ENCODE data around the gene PDZRN4. TPM values are rescaled to one million over a fixed set of nuclear protein-coding genes. Genes with fewer than 3 reads are reported as not detected.

PDZRN4 gene
- total and polyA plus RNA-seq, 10 donors, result 0.07 to 0.77 (median 0.29) TPM; not detected in 2

DNA sequence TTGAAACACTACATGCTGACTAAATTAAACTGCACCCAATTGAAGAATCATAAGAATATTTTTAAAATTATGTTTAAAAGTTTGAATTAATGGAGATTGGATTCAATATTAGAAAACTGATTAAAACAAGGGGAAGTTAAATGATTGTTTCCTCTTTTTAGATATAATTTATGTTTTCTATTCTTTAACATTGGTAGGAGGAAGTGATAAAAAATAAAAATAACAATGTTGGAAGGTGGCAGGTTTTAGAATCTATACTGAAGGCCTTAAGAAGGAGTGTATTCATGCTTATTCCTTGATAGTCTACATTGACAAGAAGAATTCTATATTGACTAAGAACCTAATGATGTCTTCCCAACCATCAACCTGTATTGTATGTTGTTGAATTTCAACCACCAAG lies 168.1 kb downstream of the PDZRN4 start:
- H3K27ac ChIP-seq, result no peak overlapping the region
- TF ChIP-seq POLR2A (IDR thresholded peaks at IDR 0.05) (no peak), POLR2AphosphoS5 (IDR thresholded peaks at IDR 0.05) (no peak)
- TF ChIP-seq, protein P1, sequence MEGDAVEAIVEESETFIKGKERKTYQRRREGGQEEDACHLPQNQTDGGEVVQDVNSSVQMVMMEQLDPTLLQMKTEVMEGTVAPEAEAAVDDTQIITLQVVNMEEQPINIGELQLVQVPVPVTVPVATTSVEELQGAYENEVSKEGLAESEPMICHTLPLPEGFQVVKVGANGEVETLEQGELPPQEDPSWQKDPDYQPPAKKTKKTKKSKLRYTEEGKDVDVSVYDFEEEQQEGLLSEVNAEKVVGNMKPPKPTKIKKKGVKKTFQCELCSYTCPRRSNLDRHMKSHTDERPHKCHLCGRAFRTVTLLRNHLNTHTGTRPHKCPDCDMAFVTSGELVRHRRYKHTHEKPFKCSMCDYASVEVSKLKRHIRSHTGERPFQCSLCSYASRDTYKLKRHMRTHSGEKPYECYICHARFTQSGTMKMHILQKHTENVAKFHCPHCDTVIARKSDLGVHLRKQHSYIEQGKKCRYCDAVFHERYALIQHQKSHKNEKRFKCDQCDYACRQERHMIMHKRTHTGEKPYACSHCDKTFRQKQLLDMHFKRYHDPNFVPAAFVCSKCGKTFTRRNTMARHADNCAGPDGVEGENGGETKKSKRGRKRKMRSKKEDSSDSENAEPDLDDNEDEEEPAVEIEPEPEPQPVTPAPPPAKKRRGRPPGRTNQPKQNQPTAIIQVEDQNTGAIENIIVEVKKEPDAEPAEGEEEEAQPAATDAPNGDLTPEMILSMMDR (IDR thresholded peaks at IDR 0.05 in 8 of 11, conservative IDR thresholded peaks at IDR 0.05 in 3 of 11), result no peak

DNA sequence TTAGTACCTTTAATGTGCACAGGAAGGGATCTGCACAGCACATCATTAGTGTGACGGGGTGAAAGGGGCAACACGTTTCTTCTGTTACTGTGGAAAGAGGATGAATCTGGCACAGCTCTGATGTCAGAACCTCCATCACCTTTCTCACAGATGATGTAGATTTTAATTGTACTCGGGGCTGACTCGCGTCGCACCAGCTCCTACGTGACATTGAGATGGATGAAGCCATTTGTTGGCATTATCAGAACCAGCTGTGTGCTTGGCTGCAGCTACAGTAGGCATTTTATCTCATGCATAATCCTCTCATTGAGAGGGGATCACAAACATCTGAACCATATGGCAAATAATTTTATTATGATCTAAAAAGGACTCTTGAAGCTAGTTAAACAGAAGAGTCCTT lies 173.6 kb downstream of the PDZRN4 start:
- no peaks in the 10 kb centered on the region for H3K36me3 ChIP-seq
- no peak overlapping the region for H3K4me3 ChIP-seq
- TF ChIP-seq POLR2A (IDR thresholded peaks at IDR 0.05) (no peak), POLR2AphosphoS5 (IDR thresholded peaks at IDR 0.05) (no peak)
- TF ChIP-seq, protein P1 (IDR thresholded peaks at IDR 0.05 in 8 of 11, conservative IDR thresholded peaks at IDR 0.05 in 3 of 11), result no peak
- H3K4me1 ChIP-seq, result no peaks in the 10 kb centered on the region
- WGBS, 5 donors, result 75 to 88% (median 87%) methylated on average over 7 of the region's 7 CpGs
- no peaks in the 10 kb centered on the region for H3K9me3 ChIP-seq
- no peak overlapping the region for H3K27ac ChIP-seq
- DNase-seq, result no peak
- no peaks in the 10 kb centered on the region for H3K27me3 ChIP-seq (replicated peaks in 1 of 7)
- intact Hi-C loops (cut with DNase I; ENCODE audit: low total_unique reads), result no loop called here

More for the DNA sequence above, 168.1 kb downstream of the PDZRN4 start:
- Histone ChIP-seq H3K36me3 (no peaks in the 10 kb centered on the region), H3K4me3 (no peak overlapping the region), H3K9me3 (peaks cover 0 to 9% (median 6%) of the 10 kb centered on the region in 8 donors), H3K4me1 (no peaks in the 10 kb centered on the region), H3K27me3 (replicated peaks in 1 of 7) (no peaks in the 10 kb centered on the region)
- DNase-seq, result no peak
- intact Hi-C loops (cut with DNase I; ENCODE audit: low total_unique reads), result no loop called here

DNA sequence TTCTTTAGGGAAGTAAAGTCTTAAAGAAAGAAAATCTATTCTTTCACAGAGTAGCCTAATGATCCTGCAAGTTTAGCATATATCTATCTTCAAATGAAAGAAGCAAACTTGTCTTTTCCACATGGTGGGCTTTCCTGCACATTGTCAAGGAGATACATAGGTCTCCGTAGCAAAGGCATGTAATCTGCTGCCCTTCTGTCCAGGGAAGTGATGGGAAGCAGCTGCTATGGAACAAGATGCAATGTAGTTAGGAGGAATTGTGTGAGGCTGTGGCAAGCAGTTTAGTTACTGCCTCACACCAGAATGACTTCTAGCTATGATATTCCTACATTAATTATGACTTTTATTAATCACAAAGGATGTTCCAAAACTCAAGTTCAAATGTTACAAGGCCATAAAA lies 174.4 kb downstream of the PDZRN4 start:
- Histone ChIP-seq H3K4me1 (no peaks in the 10 kb centered on the region), H3K27me3 (replicated peaks in 1 of 7) (no peaks in the 10 kb centered on the region), H3K27ac (no peak overlapping the region), H3K9me3 (peaks cover 0 to under 1% (median 0%) of the 10 kb centered on the region in 8 donors), H3K36me3 (no peaks in the 10 kb centered on the region), H3K4me3 (no peak overlapping the region)
- TF ChIP-seq, protein P1 (IDR thresholded peaks at IDR 0.05 in 8 of 11, conservative IDR thresholded peaks at IDR 0.05 in 3 of 11), result no peak
- TF ChIP-seq POLR2A (IDR thresholded peaks at IDR 0.05) (no peak), POLR2AphosphoS5 (IDR thresholded peaks at IDR 0.05) (no peak)
- no peak for DNase-seq
- intact Hi-C loops (cut with DNase I; ENCODE audit: low total_unique reads), result no loop called here
- 70 to 93% (median 84%) methylated on average over 1 of the region's 1 CpG for WGBS, 5 donors

DNA sequence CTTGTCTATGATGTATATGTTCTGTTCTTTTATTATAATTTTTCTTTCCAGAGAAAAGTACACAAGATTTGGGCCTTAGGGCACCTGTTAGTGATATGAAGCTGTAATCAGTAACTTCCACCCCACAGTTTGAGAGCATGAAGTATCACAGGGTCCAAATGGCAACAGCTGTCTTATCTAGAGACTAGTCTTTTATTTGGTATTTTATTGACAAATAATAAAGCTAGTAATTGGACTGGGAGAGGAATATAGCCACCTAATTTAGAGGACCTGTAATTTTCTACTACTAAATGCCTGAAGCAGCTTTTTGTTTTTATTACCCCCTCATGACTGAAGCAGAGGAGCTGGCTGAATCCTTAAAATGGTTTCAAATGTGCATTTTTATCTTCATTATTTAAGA lies 174.8 kb downstream of the PDZRN4 start:
- no peak for DNase-seq
- no peak for TF ChIP-seq POLR2A (IDR thresholded peaks at IDR 0.05)
- TF ChIP-seq POLR2AphosphoS5 (IDR thresholded peaks at IDR 0.05), result no peak
- TF ChIP-seq, protein P1 (IDR thresholded peaks at IDR 0.05 in 8 of 11, conservative IDR thresholded peaks at IDR 0.05 in 3 of 11), result no peak
- Histone ChIP-seq H3K36me3 (no peaks in the 10 kb centered on the region), H3K4me3 (no peak overlapping the region), H3K27me3 (replicated peaks in 1 of 7) (no peaks in the 10 kb centered on the region), H3K4me1 (no peaks in the 10 kb centered on the region), H3K9me3 (peaks cover 0 to 4% (median 0%) of the 10 kb centered on the region in 8 donors), H3K27ac (no peak overlapping the region)
- intact Hi-C loops (cut with DNase I; ENCODE audit: low total_unique reads), result no loop called here

Measured in spleen (tissue), 11 donors.